Measurements from ENCODE around the gene CTNNA3.
"Not testable (repeated sequence)": the region's sequence is repeated elsewhere in the genome, so short reads cannot be mapped to it uniquely, and the experiment has no call there.

The CTNNA3 gene

GRCh38 chr10:67602268-67602950, 93.6 kb downstream of the CTNNA3 start:
- no peak for DNase-seq (ENCODE audit: low read depth in 3 of 3)

- DNase-seq (ENCODE audit: low read depth in 3 of 3): no peak
Measured at GRCh38 chr10:67599597-67599996, 96.4 kb downstream of the CTNNA3 start.

- DNase-seq (ENCODE audit: low read depth in 3 of 3): no peak
Measured at GRCh38 chr10:67596641-67597040, 99.4 kb downstream of the CTNNA3 start.

- no peak for DNase-seq (ENCODE audit: low read depth in 3 of 3)
Measured at GRCh38 chr10:67587771-67588170, 108.2 kb downstream of the CTNNA3 start.

GRCh38 chr10:67575532-67575931, 120.5 kb downstream of the CTNNA3 start:
- DNase-seq (ENCODE audit: low read depth in 3 of 3): no peak

DNA sequence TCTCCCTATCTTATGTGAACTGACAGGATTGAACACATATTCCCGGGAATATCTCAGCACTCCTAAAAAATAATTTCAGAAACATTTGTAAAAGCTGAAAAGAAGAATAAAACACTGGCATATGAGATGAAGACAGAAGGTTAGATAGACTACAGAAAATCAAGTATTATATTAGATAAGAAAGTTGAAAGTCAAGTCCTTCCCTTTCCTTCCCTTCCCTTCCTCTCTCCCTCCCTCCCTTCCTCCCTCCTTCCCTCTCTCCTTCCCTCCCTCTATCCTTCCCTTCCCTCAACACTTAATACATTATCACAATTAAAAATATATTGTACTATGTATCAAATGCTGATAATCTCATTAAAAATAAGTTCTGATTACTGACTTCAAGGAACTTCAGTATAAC, 122.5 kb downstream of the CTNNA3 start:
- DNase-seq (ENCODE audit: low read depth in 3 of 3): no peak

- DNase-seq (ENCODE audit: low read depth in 3 of 3): no peak
Measured at GRCh38 chr10:67571503-67571902, 124.5 kb downstream of the CTNNA3 start.

- not testable (repeated sequence) for DNase-seq (ENCODE audit: low read depth in 3 of 3)
Measured at GRCh38 chr10:67558311-67558710, 137.7 kb downstream of the CTNNA3 start.

GRCh38 chr10:67553254-67553653, 142.7 kb downstream of the CTNNA3 start:
- no peak for DNase-seq (ENCODE audit: low read depth in 3 of 3)

- no peak for DNase-seq (ENCODE audit: low read depth in 3 of 3)
Measured at GRCh38 chr10:67550838-67551402, 145.1 kb downstream of the CTNNA3 start.

GRCh38 chr10:67550046-67550445, 145.9 kb downstream of the CTNNA3 start:
- DNase-seq (ENCODE audit: low read depth in 3 of 3): no peak

DNA sequence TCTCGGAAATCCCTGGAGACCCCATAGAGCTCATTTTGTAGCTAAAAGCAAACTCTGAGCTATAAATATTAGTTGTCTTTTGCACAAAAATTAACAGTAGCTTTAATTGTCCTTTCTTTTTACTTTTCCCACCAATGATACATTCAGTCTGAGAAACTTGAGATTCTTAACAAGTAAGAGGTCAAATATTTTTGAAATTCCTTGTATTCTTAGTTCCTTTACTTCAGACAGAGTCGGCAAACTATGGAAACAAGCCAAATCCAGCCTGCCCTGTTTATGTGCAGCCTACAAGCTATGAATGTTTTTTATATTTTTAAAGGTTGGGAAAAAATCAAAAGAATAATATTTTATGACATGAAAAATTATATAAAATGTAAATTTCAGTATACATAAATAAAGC, 146.6 kb downstream of the CTNNA3 start:
- DNase-seq (ENCODE audit: low read depth in 3 of 3): no peak

GRCh38 chr10:67541411-67541810, 154.6 kb downstream of the CTNNA3 start:
- DNase-seq (ENCODE audit: low read depth in 3 of 3): no peak

- no peak for DNase-seq (ENCODE audit: low read depth in 3 of 3)
Measured at GRCh38 chr10:67539312-67539711, 156.7 kb downstream of the CTNNA3 start.

DNA sequence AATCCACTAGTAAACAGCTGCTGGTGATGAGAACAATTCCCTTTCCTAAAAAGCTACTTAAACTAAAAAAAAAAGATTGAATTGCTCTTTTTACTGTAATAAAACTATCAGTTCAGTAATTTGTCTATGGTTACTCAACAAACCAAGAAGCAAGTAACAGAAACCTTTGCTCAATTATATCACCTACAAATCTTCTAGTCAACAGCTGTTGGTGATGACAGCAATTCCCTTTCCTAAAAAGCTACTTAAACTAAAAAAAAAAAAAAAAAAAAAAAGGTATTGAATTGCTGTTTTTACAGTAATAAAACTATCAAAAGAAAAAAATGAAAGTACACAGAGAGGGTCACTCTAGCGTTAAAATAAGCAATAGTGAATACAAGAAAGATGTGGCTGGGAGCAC, 158.1 kb downstream of the CTNNA3 start:
- no peak for DNase-seq (ENCODE audit: low read depth in 3 of 3)

- no peak for DNase-seq (ENCODE audit: low read depth in 3 of 3)
Measured at GRCh38 chr10:67533376-67533775, 162.6 kb downstream of the CTNNA3 start.

- DNase-seq (ENCODE audit: low read depth in 3 of 3): not testable (repeated sequence)
Measured at GRCh38 chr10:67530990-67531389, 165.0 kb downstream of the CTNNA3 start.

- no peak for DNase-seq (ENCODE audit: low read depth in 3 of 3)
Measured at GRCh38 chr10:67527351-67527750, 168.6 kb downstream of the CTNNA3 start.

DNA sequence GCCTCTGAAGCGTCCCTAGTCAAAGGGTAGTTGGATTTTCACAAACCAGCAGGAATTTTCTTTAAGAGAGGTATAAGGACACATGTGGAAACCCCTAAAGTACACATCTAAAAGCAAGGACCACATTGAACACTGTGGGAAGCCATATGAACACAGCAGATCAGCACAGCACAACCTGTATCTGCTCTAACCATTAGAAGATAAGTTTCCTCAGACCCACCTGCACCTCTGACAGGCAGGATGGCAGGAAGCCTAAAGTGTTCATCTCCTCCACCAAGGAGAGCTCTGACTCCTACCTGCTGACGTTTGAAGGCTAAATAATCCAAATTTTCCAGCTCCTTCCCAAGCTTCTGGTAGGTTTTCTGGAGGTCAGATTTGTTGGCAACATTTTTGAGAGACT, 174.4 kb downstream of the CTNNA3 start:
- no peak for DNase-seq (ENCODE audit: low read depth in 3 of 3)

GRCh38 chr10:67520924-67521520, 175.0 kb downstream of the CTNNA3 start:
- DNase-seq (ENCODE audit: low read depth in 3 of 3): no peak

GRCh38 chr10:67519434-67519833, 176.6 kb downstream of the CTNNA3 start:
- DNase-seq (ENCODE audit: low read depth in 3 of 3): no peak

- no peak for DNase-seq (ENCODE audit: low read depth in 3 of 3)
Measured at GRCh38 chr10:67518756-67519155, 177.2 kb downstream of the CTNNA3 start.

DNA sequence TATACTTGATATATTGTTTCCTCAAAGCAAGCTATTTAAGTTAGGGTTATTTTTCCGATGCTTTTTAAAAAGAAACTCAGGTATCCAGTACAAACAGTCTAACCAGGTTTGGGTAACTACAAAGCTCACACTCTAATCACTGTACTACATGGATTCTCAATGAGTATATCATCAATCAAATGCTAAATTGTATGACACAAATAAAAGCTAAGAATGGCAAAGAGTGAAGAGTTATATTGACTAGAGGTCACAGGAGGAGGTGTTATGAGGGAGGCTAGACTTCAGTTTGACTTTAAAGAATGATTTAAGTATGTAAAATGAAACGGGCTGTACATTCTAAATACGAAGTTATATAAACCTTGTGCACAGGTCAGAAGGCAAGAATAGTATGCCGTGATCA, 178.0 kb downstream of the CTNNA3 start:
- no peak for DNase-seq (ENCODE audit: low read depth in 3 of 3)

DNA sequence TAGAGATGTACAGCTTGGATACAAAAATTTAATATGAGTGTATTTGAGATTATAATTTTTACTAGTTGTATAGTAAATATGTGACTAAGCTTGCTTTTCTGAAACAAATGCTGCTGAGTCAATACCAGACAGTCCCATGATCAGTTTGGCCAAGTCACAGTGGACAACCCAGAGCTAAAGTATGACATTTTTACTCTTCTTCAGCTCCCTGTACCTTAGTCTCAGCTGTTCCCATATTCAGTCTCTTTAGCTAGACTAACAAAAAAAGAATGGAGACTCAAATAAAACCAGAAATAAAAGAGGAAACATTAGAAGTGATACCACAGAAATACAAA, 189.3 kb downstream of the CTNNA3 start:
- DNase-seq (ENCODE audit: low read depth in 3 of 3): no peak

Measured in stimulated activated CD4-positive, alpha-beta T cell treated with anti-CD3 and anti-CD28 coated beads, TNF-alpha, amount 100 ng/mL, for 4 hours (primary cell).